GM10847 (cell line): ENCODE measurements around the gene PLAU.

Experiments
- POLR2A ChIP-seq: IDR thresholded peaks from 2 replicates; pipeline ENCODE4 v1.6.1; 2011; ENCODE audit not compliant: insufficient read length; ENCODE audit errors: extremely low read depth

Gene PLAU

GRCh38 chr10:73873838-73874215, 37.1 kb upstream of the PLAU start:
- no peak for TF ChIP-seq POLR2A

GRCh38 chr10:73874267-73875138, 36.4 kb upstream of the PLAU start, which contains the start of gene CAMK2G:
Gene CAMK2G (minus strand): TSS chr10:73874555. CDS start chr10:73874461, 94 bp downstream.
- TF ChIP-seq POLR2A = peak; percentile 23

- no peak for TF ChIP-seq POLR2A
These were observed 35.8 kb upstream of the PLAU start for GRCh38 chr10:73875139-73875475.

GRCh38 chr10:73876157-73876556, 34.8 kb upstream of the PLAU start:
- no peak for TF ChIP-seq POLR2A

GRCh38 chr10:73876566-73876965, 34.4 kb upstream of the PLAU start:
- no peak for TF ChIP-seq POLR2A

GRCh38 chr10:73876971-73877370, 34.0 kb upstream of the PLAU start:
- no peak for TF ChIP-seq POLR2A

- TF ChIP-seq POLR2A = no peak
These were observed 33.3 kb upstream of the PLAU start for GRCh38 chr10:73877533-73878160.

GRCh38 chr10:73878365-73878764, 32.6 kb upstream of the PLAU start:
- TF ChIP-seq POLR2A = no peak

- TF ChIP-seq POLR2A = no peak
These were observed 31.4 kb upstream of the PLAU start for GRCh38 chr10:73879296-73880173.

- TF ChIP-seq POLR2A = no peak
These were observed 29.6 kb upstream of the PLAU start for GRCh38 chr10:73881221-73881919.

- no peak for TF ChIP-seq POLR2A
These were observed 26.9 kb upstream of the PLAU start for GRCh38 chr10:73884017-73884416.

- TF ChIP-seq POLR2A = no peak
These were observed 24.8 kb upstream of the PLAU start for GRCh38 chr10:73886085-73886529.

GRCh38 chr10:73886661-73887293, 24.2 kb upstream of the PLAU start:
- TF ChIP-seq POLR2A = no peak

GRCh38 chr10:73887294-73888039, 23.5 kb upstream of the PLAU start:
- TF ChIP-seq POLR2A = no peak
